Erythroblast (primary cell): Measurements from ENCODE around the gene RNU6-8.

Source experiments
- GATA1 ChIP-seq: IDR thresholded peaks from 2 replicates; pipeline ENCODE4 v1.6.1; 2011; ENCODE audit warnings: low read depth, mild to moderate bottlenecking, control low read depth, low read length, moderate library complexity
- POLR2A ChIP-seq: IDR thresholded peaks from 2 replicates; pipeline ENCODE4 v1.6.1; 2011; ENCODE audit warnings: mild to moderate bottlenecking, low read length

GRCh38 chr14:32171469-32171868 is 31.6 kb downstream of the RNU6-8 start:
- TF ChIP-seq POLR2A (no peak), GATA1 (no peak)
